A673 (cell line): ENCODE data around the gene AOX1.

Experiments used
- CTCF ChIP-seq: fragments of 300-800, 200-600 bp; sonication (generic); conservative IDR thresholded peaks from 2 replicates; pipeline ENCODE4 v1.5.1; 2017; ENCODE audit warnings: low read depth, mild to moderate bottlenecking, antibody characterized with exemption, low read length, moderate library complexity, mixed read lengths
- EZH2 ChIP-seq: fragments of 200-600 bp; sonication (generic); IDR thresholded peaks from 2 replicates; pipeline ENCODE4 v1.6.1; 2017; ENCODE audit warnings: borderline replicate concordance, low read depth, mild to moderate bottlenecking, mixed read lengths, antibody characterized with exemption, low read length; ENCODE audit not compliant: poor library complexity, severe bottlenecking

- TF ChIP-seq CTCF = no peak
- no peak for TF ChIP-seq EZH2
These were observed 109.4 kb downstream of the AOX1 start for GRCh38 chr2:200695191-200695590.
